ENCODE measurements around the gene FBXO34.

GRCh38 chr14:55347748-55348147, 76.5 kb downstream of the FBXO34 start:
- TF ChIP-seq CTCF (IDR thresholded peaks at IDR 0.05 in 4 of 5, conservative IDR thresholded peaks at IDR 0.05 in 1 of 5), result no peak
- no peak for TF ChIP-seq POLR2A (IDR thresholded peaks at IDR 0.05)
